Right ventricle myocardium inferior (tissue), 1 donor: ENCODE data around the gene NEK7. TPM values are rescaled to one million over a fixed set of nuclear protein-coding genes. Genes with fewer than 3 reads are reported as not detected.

ENCODE experiments used
- ATAC-seq: fragments of 200-7000 bp; cut with Tn5 transposase; one replicate; pipeline ENCODE4 v1.9.1; 2020; ENCODE audit warnings: mild to moderate bottlenecking, moderate library complexity
- DNase-seq: peaks from one replicate; pipeline ENCODE4 v3.0.0; 2021; ENCODE audit errors: missing footprints
- intact Hi-C: fragments of 100-400 bp; cut with DNase I; formaldehyde crosslinking; loops from one replicate; pipeline ENCODE4 v1.11.0; 2022
- total RNA-seq: library from RNA; stranded (reverse); fragmentation: NEBNext Ultra II Directional; extraction: Animal tissue kit (Norgen Biotek cat#: 25700); gene quantifications from one replicate; pipeline ENCODE4 v1.2.1, GENCODE V29; 2021
- donor health status: DM: no; HTN: yes; CAD: no; lungs with severe emphysema.

NEK7 gene
- total RNA-seq, 1 donor from 2014 or later: 188 TPM

DNA sequence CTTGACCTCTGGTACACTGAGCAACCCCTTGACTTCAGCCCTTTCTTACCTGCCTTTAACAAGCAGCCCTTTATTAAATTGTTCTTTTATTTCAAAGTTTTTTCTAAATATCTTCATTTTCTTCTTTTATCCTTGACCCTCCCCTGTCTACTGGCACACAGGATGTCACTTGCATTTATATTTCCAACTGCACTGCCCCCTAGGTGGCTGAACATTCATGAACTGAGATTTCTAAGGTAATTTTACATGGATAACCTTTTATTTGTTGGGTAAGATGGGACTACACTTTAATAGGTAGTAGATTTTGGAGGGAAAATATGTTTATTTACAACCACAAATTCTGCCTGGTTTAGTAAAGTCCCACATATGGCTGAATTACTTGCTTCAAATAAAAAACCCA, 193.7 kb downstream of the NEK7 start:
- intact Hi-C loops: no loop called here
- ATAC-seq (no peak), DNase-seq (no peak)

DNA sequence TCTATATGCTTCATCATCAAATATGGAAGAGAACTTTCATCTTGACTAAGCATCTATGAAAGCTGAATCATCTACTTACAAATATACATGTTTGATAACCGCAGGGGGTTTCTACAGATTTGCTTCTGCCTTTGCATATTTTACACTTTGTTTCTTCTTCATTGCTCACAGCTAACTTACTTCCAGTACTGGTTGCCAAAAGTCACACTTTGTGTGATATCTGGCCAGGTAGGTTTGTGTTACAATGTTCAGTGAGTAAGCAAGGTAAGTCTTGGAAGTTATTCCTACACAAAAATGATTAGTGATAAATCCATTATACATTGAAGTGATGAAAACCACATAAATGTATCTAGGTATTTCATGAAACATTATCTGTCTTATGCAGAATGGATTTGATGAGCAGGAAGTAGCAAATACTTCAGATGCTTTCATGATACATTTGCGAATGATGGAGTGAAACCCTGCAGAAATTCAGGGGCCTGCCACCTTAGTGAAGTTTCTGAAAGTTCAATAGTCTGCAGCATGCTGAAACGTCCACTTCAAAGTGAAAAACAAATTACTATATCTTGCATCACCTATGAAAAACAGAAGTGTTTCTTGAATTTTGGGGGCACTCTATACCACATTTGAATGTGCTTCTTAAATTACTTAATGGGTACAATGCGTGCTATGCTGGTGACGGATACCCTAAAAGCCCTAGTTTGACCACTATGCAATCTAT, 196.3 kb downstream of the NEK7 start:
- ATAC-seq (no peak), DNase-seq (no peak)
- intact Hi-C loops: no loop called here

- DNase-seq: no peak
- no peak for ATAC-seq
- intact Hi-C loops: loop anchor here (2.0 to 5.0 kb wide), 2 partner anchors 151 to 269 kb away; no protein-coding TSS in a partner anchor
Observed at GRCh38 chr1:198357937-198358336, 201.1 kb downstream of the NEK7 start.

DNA sequence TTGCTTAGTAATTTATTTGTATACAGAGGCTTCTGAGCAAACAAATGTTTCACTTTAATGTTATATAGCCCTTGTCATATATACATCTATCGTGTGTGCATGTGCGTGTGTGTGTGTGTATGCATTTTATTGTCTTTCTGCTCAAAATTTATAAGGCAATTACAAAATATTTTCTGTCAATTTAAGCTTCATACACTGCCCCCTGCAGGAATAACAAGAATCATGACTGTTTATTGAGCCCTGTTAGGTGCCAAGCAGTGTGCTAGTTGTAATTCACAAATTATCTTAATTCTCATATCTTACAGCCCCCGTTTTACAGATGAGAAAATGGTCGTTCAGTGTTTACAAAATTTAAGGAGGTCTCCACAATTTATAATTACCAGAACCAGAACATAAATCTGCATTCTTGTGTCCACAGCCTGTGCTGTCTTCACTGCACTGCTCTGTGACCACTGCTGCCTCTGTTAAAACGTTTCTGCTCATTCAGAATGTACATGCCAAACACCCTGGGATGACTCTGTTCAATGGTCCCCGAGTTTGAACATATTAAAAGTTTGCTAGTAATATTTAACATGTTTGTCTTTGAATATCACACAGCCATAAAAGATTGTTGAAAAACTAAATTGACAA, 202.3 kb downstream of the NEK7 start:
- no peak for DNase-seq
- ATAC-seq: no peak
- intact Hi-C loops: loop anchor here (2.0 to 5.0 kb wide), 2 partner anchors 152 to 270 kb away; no protein-coding TSS in a partner anchor

DNA sequence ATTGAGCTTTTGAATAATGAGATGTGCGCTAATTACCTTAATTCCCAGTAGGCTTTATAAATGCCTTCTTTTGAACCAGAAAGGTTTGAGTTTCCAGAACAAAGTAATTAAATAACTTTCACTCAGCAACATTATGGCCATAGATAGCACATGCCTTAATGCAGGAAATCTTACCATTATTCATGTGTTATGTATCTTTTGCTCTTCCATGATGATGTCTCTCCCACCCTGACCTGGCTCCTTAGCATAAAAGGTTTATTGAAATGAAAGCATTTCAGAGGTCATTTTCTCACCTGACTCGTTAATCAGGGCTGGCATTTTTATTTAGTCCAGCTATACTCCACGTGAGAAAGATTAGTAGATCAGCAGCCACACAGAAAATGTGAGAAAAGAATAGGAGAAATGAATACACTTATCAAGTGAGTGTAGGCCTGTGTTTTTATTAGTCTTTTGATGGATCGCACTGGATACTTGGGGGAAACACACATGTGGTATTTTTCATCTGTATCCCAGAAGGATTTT, 203.5 kb downstream of the NEK7 start:
- ATAC-seq (no peak), DNase-seq (no peak)
- intact Hi-C loops: loop anchor here (10.0 kb wide), 1 partner anchor 105 kb away; no protein-coding TSS in a partner anchor

GRCh38 chr1:198361237-198361767, 204.5 kb downstream of the NEK7 start:
- ATAC-seq (no peak), DNase-seq (no peak)
- intact Hi-C loops: loop anchor here (10.0 kb wide), 1 partner anchor 103 kb away; no protein-coding TSS in a partner anchor

- intact Hi-C loops: loop anchor here (10.0 kb wide), 1 partner anchor 101 kb away; no protein-coding TSS in a partner anchor
- DNase-seq (no peak), ATAC-seq (no peak)
Observed at GRCh38 chr1:198363625-198364151, 206.9 kb downstream of the NEK7 start.

DNA sequence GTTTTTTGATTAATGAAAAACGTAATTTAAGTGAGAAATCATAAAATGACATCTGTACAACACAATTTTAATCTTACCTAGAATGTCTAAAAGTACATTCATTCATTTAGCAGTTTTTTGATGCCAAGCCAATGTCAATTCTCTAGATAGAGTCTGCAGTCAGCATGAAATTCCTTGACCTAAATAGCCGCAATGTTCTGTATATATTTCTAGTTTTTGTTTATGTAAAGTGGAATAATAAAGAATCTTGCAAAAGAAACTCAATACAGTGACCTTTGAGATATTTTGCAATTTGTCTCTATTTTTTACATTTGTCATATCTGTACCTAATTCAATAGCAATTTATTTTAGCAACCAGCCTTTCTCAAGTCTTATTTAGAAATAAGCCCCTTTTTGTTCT, 207.7 kb downstream of the NEK7 start:
- ATAC-seq: no peak
- DNase-seq: no peak
- intact Hi-C loops: loop anchor here (10.0 kb wide), 1 partner anchor 100 kb away; no protein-coding TSS in a partner anchor

GRCh38 chr1:198367296-198367695, 210.5 kb downstream of the NEK7 start:
- DNase-seq (no peak), ATAC-seq (no peak)
- intact Hi-C loops: loop anchor here (10.0 kb wide), 1 partner anchor 98 kb away; no protein-coding TSS in a partner anchor

- intact Hi-C loops: no loop called here
- ATAC-seq (no peak), DNase-seq (no peak)
Observed at GRCh38 chr1:198370996-198371395, 214.2 kb downstream of the NEK7 start.

Other genes starting within 250 kb of the NEK7 start
- gene LHX9, start 239.6 kb upstream of the NEK7 start, total RNA-seq: 0.19 TPM